ENCODE results near the gene EXOC4.
"Not testable (repeated sequence)": the region's sequence is repeated elsewhere in the genome, so short reads cannot be mapped to it uniquely, and the experiment has no call there.

The EXOC4 gene

DNA sequence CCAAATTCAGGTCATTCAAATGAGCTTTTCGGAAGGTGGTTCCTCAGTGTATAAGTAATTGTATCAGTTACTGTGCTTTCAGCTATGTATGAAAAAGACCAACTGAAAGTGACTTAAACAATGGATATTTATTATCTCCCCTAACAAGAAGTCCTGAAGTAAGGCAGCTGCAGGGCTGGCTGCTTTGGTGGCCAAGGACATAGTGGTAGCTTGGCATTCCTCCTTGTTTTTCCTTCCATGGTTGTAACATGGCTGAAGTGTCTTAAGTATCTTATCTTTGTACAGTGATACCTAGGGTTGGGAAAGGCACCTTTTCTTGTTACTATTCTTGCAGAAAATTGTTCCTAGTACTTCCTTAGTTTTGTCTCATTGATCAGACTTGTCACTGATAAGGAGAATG is 21.4 kb downstream of the EXOC4 start:
- Histone ChIP-seq H3K4me1 (ENCODE audit: control insufficient read depth in 2 of 2, insufficient read depth in 2 of 2, low read length in 2 of 2) (no peaks in the 10 kb centered on the region), H3K9me3 (ENCODE audit: control insufficient read depth in 2 of 2, low read length in 2 of 2) (no peaks in the 10 kb centered on the region), H3K9ac (ENCODE audit: low read depth in 1 of 2, low read length in 2 of 2) (no peak overlapping the region), H3K4me3 (ENCODE audit: low read length in 2 of 2) (no peak overlapping the region), H3K27ac (ENCODE audit: low read depth in 2 of 2, low read length in 2 of 2) (no peak overlapping the region), H3K36me3 (ENCODE audit: control insufficient read depth in 2 of 2, insufficient read depth in 2 of 2, low read length in 2 of 2) (peaks cover 0 to 20% of the 10 kb centered on the region in 2 donors), H3K27me3 (ENCODE audit: control insufficient read depth in 2 of 2, insufficient read depth in 2 of 2, low read length in 2 of 2) (no peaks in the 10 kb centered on the region)

DNA sequence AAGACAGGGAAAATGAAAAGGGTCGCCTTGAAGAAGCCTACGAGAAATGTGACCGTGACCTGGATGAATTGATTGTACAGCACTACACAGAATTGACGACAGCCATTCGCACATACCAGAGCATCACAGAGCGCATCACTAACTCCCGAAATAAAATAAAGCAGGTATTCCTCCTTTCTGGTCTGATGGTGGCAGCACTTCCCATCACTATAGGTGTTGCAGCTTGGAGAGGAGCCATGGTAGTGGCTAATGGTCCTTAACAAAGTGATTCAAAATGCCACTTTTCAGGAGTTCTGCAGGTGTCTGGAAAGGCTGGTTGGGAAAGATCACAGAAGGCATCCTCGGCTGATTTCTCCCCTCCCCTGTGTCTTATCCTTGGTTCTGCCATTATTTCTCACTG is 22.1 kb downstream of the EXOC4 start:
- Histone ChIP-seq H3K27ac (ENCODE audit: low read depth in 2 of 2, low read length in 2 of 2) (no peak overlapping the region), H3K36me3 (ENCODE audit: control insufficient read depth in 2 of 2, insufficient read depth in 2 of 2, low read length in 2 of 2) (peaks cover 0 to 20% of the 10 kb centered on the region in 2 donors), H3K9me3 (ENCODE audit: control insufficient read depth in 2 of 2, low read length in 2 of 2) (no peaks in the 10 kb centered on the region), H3K4me1 (ENCODE audit: control insufficient read depth in 2 of 2, insufficient read depth in 2 of 2, low read length in 2 of 2) (no peaks in the 10 kb centered on the region), H3K9ac (ENCODE audit: low read depth in 1 of 2, low read length in 2 of 2) (no peak overlapping the region), H3K4me3 (ENCODE audit: low read length in 2 of 2) (no peak overlapping the region), H3K27me3 (ENCODE audit: control insufficient read depth in 2 of 2, insufficient read depth in 2 of 2, low read length in 2 of 2) (no peaks in the 10 kb centered on the region)

DNA sequence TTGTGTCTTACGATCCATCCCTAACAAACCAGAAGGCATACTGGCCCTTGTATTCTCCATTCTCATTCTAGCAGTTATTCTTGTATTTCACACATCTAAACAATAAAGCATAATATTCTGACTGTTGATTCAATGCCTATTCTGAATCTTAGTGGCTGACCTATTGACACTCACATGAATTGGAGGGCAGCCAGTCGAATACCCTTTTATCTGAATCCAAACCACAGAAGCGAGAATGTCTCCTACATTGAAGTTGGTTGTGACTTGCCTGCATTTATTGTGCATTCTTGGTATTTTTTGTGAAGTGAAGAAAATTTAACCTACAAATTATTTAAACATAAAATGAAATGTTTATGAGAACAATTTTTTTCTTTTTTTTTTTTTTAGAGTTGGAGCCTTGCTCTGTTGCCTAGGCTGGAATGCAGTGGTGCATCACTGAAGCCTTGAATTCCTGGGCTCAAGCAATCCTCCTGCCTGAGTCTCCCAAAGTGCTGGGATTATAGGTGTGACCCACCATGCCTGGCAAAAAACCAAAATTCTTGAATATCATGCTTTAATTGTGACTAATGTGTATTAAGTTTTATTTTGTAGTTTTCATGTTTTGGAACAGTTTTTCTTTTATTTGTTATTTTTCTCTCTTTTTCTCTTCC is 22.7 kb downstream of the EXOC4 start:
- H3K36me3 ChIP-seq (ENCODE audit: control insufficient read depth in 2 of 2, insufficient read depth in 2 of 2, low read length in 2 of 2): peaks cover 0 to 20% of the 10 kb centered on the region in 2 donors
- H3K4me1 ChIP-seq (ENCODE audit: control insufficient read depth in 2 of 2, insufficient read depth in 2 of 2, low read length in 2 of 2): no peaks in the 10 kb centered on the region
- no peak overlapping the region for H3K27ac ChIP-seq (ENCODE audit: low read depth in 2 of 2, low read length in 2 of 2)
- H3K27me3 ChIP-seq (ENCODE audit: control insufficient read depth in 2 of 2, insufficient read depth in 2 of 2, low read length in 2 of 2): no peaks in the 10 kb centered on the region
- H3K4me3 ChIP-seq (ENCODE audit: low read length in 2 of 2): no peak overlapping the region
- no peaks in the 10 kb centered on the region for H3K9me3 ChIP-seq (ENCODE audit: control insufficient read depth in 2 of 2, low read length in 2 of 2)
- H3K9ac ChIP-seq (ENCODE audit: low read depth in 1 of 2, low read length in 2 of 2): no peak overlapping the region

DNA sequence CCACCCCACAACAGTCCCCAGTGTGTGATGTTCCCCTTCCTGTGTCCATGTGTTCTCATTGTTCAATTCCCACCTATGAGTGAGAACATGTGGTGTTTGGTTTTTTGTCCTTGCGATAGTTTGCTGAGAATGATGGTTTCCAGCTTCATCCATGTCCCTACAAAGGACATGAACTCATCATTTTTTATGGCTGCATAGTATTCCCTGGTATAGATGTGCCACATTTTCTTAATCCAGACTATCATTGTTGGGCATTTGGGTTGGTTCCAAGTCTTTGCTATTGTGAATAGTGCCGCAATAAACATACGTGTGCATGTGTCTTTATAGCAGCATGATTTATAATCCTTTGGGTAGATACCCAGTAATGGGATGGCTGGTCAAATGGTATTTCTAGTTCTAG is 26.1 kb downstream of the EXOC4 start:
- H3K9ac ChIP-seq (ENCODE audit: low read depth in 1 of 2, low read length in 2 of 2); H3K4me3 ChIP-seq (ENCODE audit: low read length in 2 of 2); H3K27ac ChIP-seq (ENCODE audit: low read depth in 2 of 2, low read length in 2 of 2); H3K4me1 ChIP-seq (ENCODE audit: control insufficient read depth in 2 of 2, insufficient read depth in 2 of 2, low read length in 2 of 2); H3K9me3 ChIP-seq (ENCODE audit: control insufficient read depth in 2 of 2, low read length in 2 of 2); H3K27me3 ChIP-seq (ENCODE audit: control insufficient read depth in 2 of 2, insufficient read depth in 2 of 2, low read length in 2 of 2): not testable (repeated sequence)
- H3K36me3 ChIP-seq (ENCODE audit: control insufficient read depth in 2 of 2, insufficient read depth in 2 of 2, low read length in 2 of 2): peaks cover 0 to 22% of the 10 kb centered on the region in 2 donors

DNA sequence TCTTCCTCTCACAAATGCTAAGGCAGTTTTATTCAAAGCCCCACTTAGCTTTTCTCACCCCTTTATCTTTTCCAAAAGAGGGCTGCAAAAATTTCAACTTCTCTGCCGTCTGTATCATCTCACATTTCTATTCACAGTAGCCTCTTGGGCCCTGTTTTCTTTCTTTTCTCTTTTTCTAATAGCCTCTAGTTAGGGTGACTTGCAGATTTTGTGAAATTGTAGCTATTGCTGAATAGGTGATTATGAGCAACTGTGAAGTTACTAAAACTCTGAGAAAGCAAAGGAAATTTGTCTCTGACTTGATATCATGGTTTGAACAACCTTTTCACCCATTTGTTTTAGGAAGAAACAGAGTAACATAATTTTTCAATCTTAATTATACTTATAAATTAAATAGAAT is 29.2 kb downstream of the EXOC4 start:
- Histone ChIP-seq H3K4me3 (ENCODE audit: low read length in 2 of 2) (no peak overlapping the region), H3K4me1 (ENCODE audit: control insufficient read depth in 2 of 2, insufficient read depth in 2 of 2, low read length in 2 of 2) (no peaks in the 10 kb centered on the region), H3K36me3 (ENCODE audit: control insufficient read depth in 2 of 2, insufficient read depth in 2 of 2, low read length in 2 of 2) (peaks cover 0 to 7% of the 10 kb centered on the region in 2 donors), H3K27me3 (ENCODE audit: control insufficient read depth in 2 of 2, insufficient read depth in 2 of 2, low read length in 2 of 2) (no peaks in the 10 kb centered on the region), H3K9ac (ENCODE audit: low read depth in 1 of 2, low read length in 2 of 2) (no peak overlapping the region), H3K9me3 (ENCODE audit: control insufficient read depth in 2 of 2, low read length in 2 of 2) (no peaks in the 10 kb centered on the region), H3K27ac (ENCODE audit: low read depth in 2 of 2, low read length in 2 of 2) (no peak overlapping the region)

DNA sequence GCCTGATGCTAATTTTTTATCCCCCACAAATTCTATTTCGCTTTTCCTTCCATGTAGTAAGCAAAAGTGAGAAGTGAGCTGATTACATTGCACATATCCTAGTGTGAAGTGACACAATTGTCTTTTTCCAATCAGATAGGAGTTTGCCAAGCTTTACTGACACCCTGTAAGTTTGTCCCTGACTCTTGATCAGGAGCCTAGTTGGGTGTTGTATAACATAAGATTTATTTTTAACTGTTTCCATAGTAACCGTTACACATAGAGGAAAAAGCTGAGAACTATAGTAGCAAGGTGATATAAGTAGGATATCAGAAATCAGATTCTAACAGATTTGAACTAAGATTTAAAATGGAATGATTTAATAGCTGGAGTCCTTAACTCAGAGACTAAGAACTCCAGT is 31.2 kb downstream of the EXOC4 start:
- Histone ChIP-seq H3K36me3 (ENCODE audit: control insufficient read depth in 2 of 2, insufficient read depth in 2 of 2, low read length in 2 of 2) (peaks cover 4 to 6% of the 10 kb centered on the region in 2 donors), H3K4me3 (ENCODE audit: low read length in 2 of 2) (no peak overlapping the region), H3K9ac (ENCODE audit: low read depth in 1 of 2, low read length in 2 of 2) (no peak overlapping the region), H3K27me3 (ENCODE audit: control insufficient read depth in 2 of 2, insufficient read depth in 2 of 2, low read length in 2 of 2) (no peaks in the 10 kb centered on the region), H3K27ac (ENCODE audit: low read depth in 2 of 2, low read length in 2 of 2) (no peak overlapping the region), H3K4me1 (ENCODE audit: control insufficient read depth in 2 of 2, insufficient read depth in 2 of 2, low read length in 2 of 2) (no peaks in the 10 kb centered on the region), H3K9me3 (ENCODE audit: control insufficient read depth in 2 of 2, low read length in 2 of 2) (no peaks in the 10 kb centered on the region)

DNA sequence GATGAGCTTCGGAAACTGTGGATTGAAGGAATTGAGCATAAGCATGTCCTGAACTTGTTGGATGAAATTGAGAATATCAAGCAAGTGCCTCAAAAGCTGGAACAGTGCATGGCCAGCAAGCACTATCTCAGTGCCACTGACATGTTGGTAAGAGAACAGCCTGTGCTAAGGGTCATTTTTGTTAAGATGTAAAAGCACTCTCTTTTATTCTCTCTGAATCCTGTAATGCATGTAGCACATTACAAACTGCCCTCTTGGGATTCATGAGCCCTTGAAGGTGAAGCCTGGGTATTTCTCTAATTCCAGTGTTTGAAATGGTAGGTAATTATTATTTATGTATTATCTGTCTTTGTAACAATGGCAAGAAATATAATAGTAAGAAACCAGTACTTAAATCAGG is 36.1 kb downstream of the EXOC4 start:
- Histone ChIP-seq H3K4me3 (ENCODE audit: low read length in 2 of 2) (no peak overlapping the region), H3K4me1 (ENCODE audit: control insufficient read depth in 2 of 2, insufficient read depth in 2 of 2, low read length in 2 of 2) (no peaks in the 10 kb centered on the region), H3K9ac (ENCODE audit: low read depth in 1 of 2, low read length in 2 of 2) (no peak overlapping the region), H3K27me3 (ENCODE audit: control insufficient read depth in 2 of 2, insufficient read depth in 2 of 2, low read length in 2 of 2) (no peaks in the 10 kb centered on the region), H3K27ac (ENCODE audit: low read depth in 2 of 2, low read length in 2 of 2) (no peak overlapping the region), H3K9me3 (ENCODE audit: control insufficient read depth in 2 of 2, low read length in 2 of 2) (no peaks in the 10 kb centered on the region), H3K36me3 (ENCODE audit: control insufficient read depth in 2 of 2, insufficient read depth in 2 of 2, low read length in 2 of 2) (peaks cover 10% of the 10 kb centered on the region in 2 donors)

DNA sequence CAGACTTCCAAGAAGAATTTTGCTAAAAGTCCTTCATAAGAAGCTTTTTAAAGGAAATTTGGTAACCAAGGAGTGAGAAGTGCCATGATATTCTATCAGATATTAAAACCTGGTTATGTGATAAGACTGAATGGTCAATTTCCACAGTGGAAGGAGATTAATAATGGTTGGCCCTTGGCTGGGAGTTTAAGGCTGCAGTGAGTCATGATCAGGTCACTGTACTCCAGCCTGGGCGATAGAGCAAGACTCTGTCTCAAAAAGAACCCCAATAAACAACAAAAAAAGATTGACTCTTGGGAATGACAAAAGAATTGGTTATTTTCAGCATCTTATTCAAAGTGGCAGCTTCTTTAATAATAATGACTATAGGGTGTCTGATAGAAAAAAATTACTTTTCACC is 37.2 kb downstream of the EXOC4 start:
- Histone ChIP-seq H3K27ac (ENCODE audit: low read depth in 2 of 2, low read length in 2 of 2) (no peak overlapping the region), H3K9me3 (ENCODE audit: control insufficient read depth in 2 of 2, low read length in 2 of 2) (no peaks in the 10 kb centered on the region), H3K4me1 (ENCODE audit: control insufficient read depth in 2 of 2, insufficient read depth in 2 of 2, low read length in 2 of 2) (no peaks in the 10 kb centered on the region)

DNA sequence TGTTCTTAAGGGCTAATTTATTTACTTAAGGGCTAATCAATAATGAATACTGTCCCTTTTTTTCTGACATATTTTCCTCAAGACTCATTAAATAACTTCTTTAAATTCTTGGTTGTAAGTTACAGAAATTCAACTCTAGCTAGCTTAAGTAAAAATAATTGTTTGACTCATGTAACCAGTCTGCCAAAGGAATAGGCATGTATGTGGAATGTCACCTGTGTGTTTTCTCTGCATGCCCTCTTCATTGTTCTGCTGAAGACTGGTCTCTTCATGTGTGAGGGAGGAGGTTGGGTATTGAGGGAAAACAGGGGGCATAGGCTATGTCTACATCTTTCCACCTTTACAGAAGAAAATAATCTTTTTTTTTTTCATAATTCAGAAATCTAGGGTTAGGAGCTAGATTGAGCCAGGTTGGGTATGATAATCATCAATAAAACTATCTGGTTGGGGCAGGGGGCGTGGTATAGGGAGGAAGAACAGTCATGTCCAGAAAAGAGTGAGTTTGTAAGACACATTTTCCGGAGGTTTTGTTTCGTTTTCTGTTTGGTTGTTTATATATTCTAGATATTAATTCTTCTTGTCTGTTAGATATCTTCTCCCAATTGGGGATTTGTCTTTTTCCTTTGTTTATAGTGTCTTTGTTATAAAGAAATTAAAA is 37.9 kb downstream of the EXOC4 start:
- Histone ChIP-seq H3K9me3 (ENCODE audit: control insufficient read depth in 2 of 2, low read length in 2 of 2) (no peaks in the 10 kb centered on the region), H3K4me3 (ENCODE audit: low read length in 2 of 2) (no peak overlapping the region), H3K4me1 (ENCODE audit: control insufficient read depth in 2 of 2, insufficient read depth in 2 of 2, low read length in 2 of 2) (no peaks in the 10 kb centered on the region), H3K36me3 (ENCODE audit: control insufficient read depth in 2 of 2, insufficient read depth in 2 of 2, low read length in 2 of 2) (peaks cover 10% of the 10 kb centered on the region in 2 donors), H3K27ac (ENCODE audit: low read depth in 2 of 2, low read length in 2 of 2) (no peak overlapping the region), H3K9ac (ENCODE audit: low read depth in 1 of 2, low read length in 2 of 2) (no peak overlapping the region), H3K27me3 (ENCODE audit: control insufficient read depth in 2 of 2, insufficient read depth in 2 of 2, low read length in 2 of 2) (no peaks in the 10 kb centered on the region)

More for the DNA sequence above, 37.2 kb downstream of the EXOC4 start:
- Histone ChIP-seq H3K27me3 (ENCODE audit: control insufficient read depth in 2 of 2, insufficient read depth in 2 of 2, low read length in 2 of 2) (no peaks in the 10 kb centered on the region), H3K9ac (ENCODE audit: low read depth in 1 of 2, low read length in 2 of 2) (no peak overlapping the region), H3K36me3 (ENCODE audit: control insufficient read depth in 2 of 2, insufficient read depth in 2 of 2, low read length in 2 of 2) (peaks cover 10% of the 10 kb centered on the region in 2 donors), H3K4me3 (ENCODE audit: low read length in 2 of 2) (no peak overlapping the region)

DNA sequence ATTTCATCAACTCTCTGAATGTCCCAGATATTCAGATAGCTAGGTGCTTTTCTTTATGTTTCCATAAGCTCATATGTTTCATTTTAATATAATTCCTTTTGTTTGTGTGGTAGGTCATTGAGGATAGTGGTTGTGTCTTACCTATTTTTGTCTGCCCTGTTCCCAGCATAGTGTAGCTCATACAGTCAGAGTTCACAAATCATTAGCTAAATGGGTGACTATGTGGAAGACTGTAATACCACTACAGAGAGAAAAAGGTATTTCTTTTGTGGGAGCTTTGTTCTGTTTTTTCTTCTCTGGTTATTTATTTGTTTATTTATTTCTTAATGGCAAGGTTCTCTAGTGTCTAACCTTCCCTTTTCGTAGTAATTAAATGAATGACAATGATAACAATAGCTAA is 39.8 kb downstream of the EXOC4 start:
- no peaks in the 10 kb centered on the region for H3K27me3 ChIP-seq (ENCODE audit: control insufficient read depth in 2 of 2, insufficient read depth in 2 of 2, low read length in 2 of 2)
- H3K27ac ChIP-seq (ENCODE audit: low read depth in 2 of 2, low read length in 2 of 2): no peak overlapping the region
- H3K4me1 ChIP-seq (ENCODE audit: control insufficient read depth in 2 of 2, insufficient read depth in 2 of 2, low read length in 2 of 2): no peaks in the 10 kb centered on the region
- no peak overlapping the region for H3K9ac ChIP-seq (ENCODE audit: low read depth in 1 of 2, low read length in 2 of 2)
- H3K36me3 ChIP-seq (ENCODE audit: control insufficient read depth in 2 of 2, insufficient read depth in 2 of 2, low read length in 2 of 2): peaks cover 10% of the 10 kb centered on the region in 2 donors
- H3K9me3 ChIP-seq (ENCODE audit: control insufficient read depth in 2 of 2, low read length in 2 of 2): no peaks in the 10 kb centered on the region
- no peak overlapping the region for H3K4me3 ChIP-seq (ENCODE audit: low read length in 2 of 2)
